HL-60 (cell line): ENCODE data around the gene BACH1.

Experiments
- TF ChIP-seq, protein P1 (sequence below): IDR thresholded peaks from one replicate; pipeline ENCODE4 v1.5.1; 2011; ENCODE audit warnings: low read length, control low read depth, inconsistent platforms; ENCODE audit not compliant: insufficient read depth
- TF ChIP-seq, protein P2 (sequence below): IDR thresholded peaks from 2 replicates; pipeline ENCODE4 v1.6.1; 2012; ENCODE audit warnings: low read depth; ENCODE audit not compliant: insufficient replicate concordance

DNA sequence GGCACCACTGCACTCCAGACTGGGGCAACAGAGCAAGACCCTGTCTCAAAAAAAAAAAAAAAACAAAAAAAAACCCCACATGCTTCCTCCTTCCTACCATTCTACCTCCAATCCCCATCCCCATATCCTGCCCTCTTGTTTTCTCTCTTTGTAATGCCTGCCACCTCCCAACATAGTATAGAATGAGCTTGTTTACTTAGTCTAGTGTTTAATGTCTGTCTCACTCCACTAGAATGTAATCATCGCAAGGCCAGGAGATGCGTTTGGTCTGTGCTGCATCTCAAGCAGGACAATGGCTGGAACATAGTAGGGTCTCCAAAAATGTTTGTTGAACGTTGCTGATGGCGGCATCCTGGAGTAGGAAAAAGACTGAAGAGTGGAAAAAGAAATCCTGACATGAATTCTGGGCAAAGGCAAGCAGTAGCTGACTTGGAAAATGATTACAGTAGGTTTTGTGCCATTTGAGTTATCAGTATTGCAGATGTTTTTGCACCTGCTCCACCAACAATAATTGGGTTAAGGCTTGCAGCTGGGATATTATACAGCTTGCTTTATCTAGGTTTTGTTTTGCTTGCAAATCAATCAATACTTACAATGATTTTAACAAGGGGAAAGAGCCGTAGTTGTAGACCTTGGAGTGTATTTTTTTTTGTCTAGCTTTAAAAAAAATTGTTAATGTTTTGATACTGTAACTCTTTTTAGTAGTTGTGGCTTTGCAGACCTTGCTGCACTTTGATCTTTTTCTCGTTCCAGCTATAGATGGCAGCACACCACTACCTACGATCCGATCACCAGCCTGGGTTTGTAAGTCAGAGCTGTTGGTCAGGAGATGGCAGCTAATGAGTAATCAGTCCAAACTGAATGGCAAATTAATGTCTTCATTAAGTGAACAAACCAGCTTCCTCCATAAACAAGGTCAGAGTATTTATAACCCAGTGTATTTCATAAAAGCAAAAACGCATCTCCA lies 62.4 kb downstream of the BACH1 start:
- TF ChIP-seq, protein P1, sequence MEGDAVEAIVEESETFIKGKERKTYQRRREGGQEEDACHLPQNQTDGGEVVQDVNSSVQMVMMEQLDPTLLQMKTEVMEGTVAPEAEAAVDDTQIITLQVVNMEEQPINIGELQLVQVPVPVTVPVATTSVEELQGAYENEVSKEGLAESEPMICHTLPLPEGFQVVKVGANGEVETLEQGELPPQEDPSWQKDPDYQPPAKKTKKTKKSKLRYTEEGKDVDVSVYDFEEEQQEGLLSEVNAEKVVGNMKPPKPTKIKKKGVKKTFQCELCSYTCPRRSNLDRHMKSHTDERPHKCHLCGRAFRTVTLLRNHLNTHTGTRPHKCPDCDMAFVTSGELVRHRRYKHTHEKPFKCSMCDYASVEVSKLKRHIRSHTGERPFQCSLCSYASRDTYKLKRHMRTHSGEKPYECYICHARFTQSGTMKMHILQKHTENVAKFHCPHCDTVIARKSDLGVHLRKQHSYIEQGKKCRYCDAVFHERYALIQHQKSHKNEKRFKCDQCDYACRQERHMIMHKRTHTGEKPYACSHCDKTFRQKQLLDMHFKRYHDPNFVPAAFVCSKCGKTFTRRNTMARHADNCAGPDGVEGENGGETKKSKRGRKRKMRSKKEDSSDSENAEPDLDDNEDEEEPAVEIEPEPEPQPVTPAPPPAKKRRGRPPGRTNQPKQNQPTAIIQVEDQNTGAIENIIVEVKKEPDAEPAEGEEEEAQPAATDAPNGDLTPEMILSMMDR, result no peak
- TF ChIP-seq, protein P2, sequence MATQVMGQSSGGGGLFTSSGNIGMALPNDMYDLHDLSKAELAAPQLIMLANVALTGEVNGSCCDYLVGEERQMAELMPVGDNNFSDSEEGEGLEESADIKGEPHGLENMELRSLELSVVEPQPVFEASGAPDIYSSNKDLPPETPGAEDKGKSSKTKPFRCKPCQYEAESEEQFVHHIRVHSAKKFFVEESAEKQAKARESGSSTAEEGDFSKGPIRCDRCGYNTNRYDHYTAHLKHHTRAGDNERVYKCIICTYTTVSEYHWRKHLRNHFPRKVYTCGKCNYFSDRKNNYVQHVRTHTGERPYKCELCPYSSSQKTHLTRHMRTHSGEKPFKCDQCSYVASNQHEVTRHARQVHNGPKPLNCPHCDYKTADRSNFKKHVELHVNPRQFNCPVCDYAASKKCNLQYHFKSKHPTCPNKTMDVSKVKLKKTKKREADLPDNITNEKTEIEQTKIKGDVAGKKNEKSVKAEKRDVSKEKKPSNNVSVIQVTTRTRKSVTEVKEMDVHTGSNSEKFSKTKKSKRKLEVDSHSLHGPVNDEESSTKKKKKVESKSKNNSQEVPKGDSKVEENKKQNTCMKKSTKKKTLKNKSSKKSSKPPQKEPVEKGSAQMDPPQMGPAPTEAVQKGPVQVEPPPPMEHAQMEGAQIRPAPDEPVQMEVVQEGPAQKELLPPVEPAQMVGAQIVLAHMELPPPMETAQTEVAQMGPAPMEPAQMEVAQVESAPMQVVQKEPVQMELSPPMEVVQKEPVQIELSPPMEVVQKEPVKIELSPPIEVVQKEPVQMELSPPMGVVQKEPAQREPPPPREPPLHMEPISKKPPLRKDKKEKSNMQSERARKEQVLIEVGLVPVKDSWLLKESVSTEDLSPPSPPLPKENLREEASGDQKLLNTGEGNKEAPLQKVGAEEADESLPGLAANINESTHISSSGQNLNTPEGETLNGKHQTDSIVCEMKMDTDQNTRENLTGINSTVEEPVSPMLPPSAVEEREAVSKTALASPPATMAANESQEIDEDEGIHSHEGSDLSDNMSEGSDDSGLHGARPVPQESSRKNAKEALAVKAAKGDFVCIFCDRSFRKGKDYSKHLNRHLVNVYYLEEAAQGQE, result no peak
